ENCODE results near the gene CACFD1.
"Not testable (repeated sequence)": the region's sequence is repeated elsewhere in the genome, so short reads cannot be mapped to it uniquely, and the experiment has no call there.

The CACFD1 gene

GRCh38 chr9:133441571-133441970 lies 18.2 kb upstream of the CACFD1 start:
- DNase-seq = no peak

- no peak for DNase-seq
Measured at GRCh38 chr9:133443248-133443647, 16.5 kb upstream of the CACFD1 start.

- DNase-seq = no peak
Measured at GRCh38 chr9:133443982-133444381, 15.8 kb upstream of the CACFD1 start.

GRCh38 chr9:133445293-133445969 lies 14.3 kb upstream of the CACFD1 start:
- no peak for DNase-seq

GRCh38 chr9:133448487-133448972 lies 11.2 kb upstream of the CACFD1 start:
- no peak for DNase-seq

- DNase-seq = no peak
Measured at GRCh38 chr9:133449760-133450159, 10.0 kb upstream of the CACFD1 start.

- DNase-seq = not testable (repeated sequence)
Measured at GRCh38 chr9:133451865-133452264, 7.9 kb upstream of the CACFD1 start.

- no peak for DNase-seq
Measured at GRCh38 chr9:133452562-133452961, 7.2 kb upstream of the CACFD1 start.

GRCh38 chr9:133453651-133454050 lies 6.1 kb upstream of the CACFD1 start:
- DNase-seq = no peak

GRCh38 chr9:133454325-133454724 lies 5.5 kb upstream of the CACFD1 start:
- DNase-seq = no peak

- no peak for DNase-seq
Measured at GRCh38 chr9:133454943-133455673, 4.7 kb upstream of the CACFD1 start.

- no peak for DNase-seq
Measured at GRCh38 chr9:133455936-133456335, 3.8 kb upstream of the CACFD1 start.

- DNase-seq = no peak
Measured at GRCh38 chr9:133456409-133456808, 3.4 kb upstream of the CACFD1 start.

- no peak for DNase-seq
Measured at GRCh38 chr9:133457233-133457632, 2.5 kb upstream of the CACFD1 start.

- DNase-seq = no peak
Measured at GRCh38 chr9:133457748-133458147, 2.0 kb upstream of the CACFD1 start.

- no peak for DNase-seq
Measured at GRCh38 chr9:133458643-133459312, 1.0 kb upstream of the CACFD1 start.

- DNase-seq = peak; percentile 39
Measured at GRCh38 chr9:133460405-133461175, 812 bp downstream of the CACFD1 start.

GRCh38 chr9:133461975-133462374 lies 2.2 kb downstream of the CACFD1 start:
- DNase-seq = no peak

GRCh38 chr9:133463234-133463863 lies 3.6 kb downstream of the CACFD1 start:
- DNase-seq = no peak

GRCh38 chr9:133463864-133464615 lies 4.3 kb downstream of the CACFD1 start:
- DNase-seq = no peak

- no peak for DNase-seq
Measured at GRCh38 chr9:133464638-133465037, 4.9 kb downstream of the CACFD1 start.

GRCh38 chr9:133465984-133466383 lies 6.2 kb downstream of the CACFD1 start:
- no peak for DNase-seq
